Stimulated activated CD4-positive, alpha-beta T cell treated with anti-CD3 and anti-CD28 coated beads, Interleukin-15, amount 100 ng/mL, for 1 hour (primary cell): ENCODE results near the gene ENO4.

Experiments used
- DNase-seq, 2 donors: peaks; one replicate each; pipeline ENCODE4 v3.0.0-alpha.2; 2020; ENCODE audit warnings: low read depth in 1 of 2, low spot score in 1 of 2

ENO4 gene

DNA sequence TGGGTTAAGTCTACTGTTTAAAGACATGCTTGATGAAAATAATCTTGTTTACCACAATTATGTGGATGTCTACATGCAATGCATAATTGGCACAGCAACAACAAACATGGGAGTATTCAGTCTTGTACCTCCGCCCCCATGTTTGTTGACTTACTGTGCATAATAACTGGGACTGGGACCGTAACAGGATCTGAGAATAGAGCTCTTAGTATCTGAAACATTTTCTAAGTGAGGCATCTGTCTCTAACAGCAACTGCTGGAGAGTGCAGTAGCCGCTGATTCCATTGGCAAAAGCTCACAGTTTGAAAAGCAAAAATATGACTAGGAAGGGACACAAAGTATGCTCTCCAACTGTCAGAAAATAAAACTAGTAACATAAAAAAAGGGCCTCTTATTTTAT lies 61.6 kb downstream of the ENO4 start:
- no peak for DNase-seq

- DNase-seq = no peak
These were observed 62.9 kb downstream of the ENO4 start for GRCh38 chr10:116912162-116912561.

GRCh38 chr10:116913695-116914094 lies 64.4 kb downstream of the ENO4 start:
- DNase-seq = no peak

- no peak for DNase-seq
These were observed 66.0 kb downstream of the ENO4 start for GRCh38 chr10:116915340-116915739.

GRCh38 chr10:116917481-116917880 lies 68.2 kb downstream of the ENO4 start:
- DNase-seq = no peak

DNA sequence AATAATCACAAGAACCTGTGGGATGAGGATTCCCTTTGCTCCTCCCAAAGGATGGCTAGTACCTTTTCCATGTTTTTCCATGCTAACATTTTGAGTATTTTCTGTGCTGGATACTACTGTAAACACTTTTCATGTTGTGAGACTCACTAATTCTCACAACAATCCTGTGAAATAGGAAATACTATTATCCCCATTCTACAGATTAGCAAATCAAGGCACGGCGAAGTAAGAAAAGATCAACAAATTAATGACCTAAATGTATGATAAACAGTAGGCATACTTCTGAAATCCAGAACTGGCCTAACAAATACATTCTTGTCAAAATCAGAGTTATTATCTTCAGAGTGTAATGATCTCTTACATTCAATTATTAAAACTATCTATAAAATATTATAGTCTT lies 69.3 kb downstream of the ENO4 start:
- no peak for DNase-seq

DNA sequence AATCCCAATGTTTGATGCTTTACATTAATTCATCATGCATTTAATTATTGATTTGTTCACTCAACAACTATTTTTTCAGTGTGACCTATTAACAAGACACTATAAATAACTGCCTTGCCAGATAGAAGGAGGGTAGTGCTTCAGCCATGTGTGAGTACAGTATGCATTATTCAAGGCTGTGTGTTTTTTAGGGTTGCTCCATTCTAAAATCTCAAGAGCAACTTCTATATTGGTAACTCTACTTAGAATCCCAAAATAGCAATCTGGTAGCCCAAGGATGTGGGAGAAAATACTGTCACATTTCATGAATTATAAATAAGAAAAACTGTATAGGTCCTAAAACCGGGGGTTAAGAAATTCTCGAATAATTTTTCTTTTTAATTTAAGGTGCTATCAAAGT lies 69.9 kb downstream of the ENO4 start:
- DNase-seq = no peak

GRCh38 chr10:116919706-116920105 lies 70.4 kb downstream of the ENO4 start:
- no peak for DNase-seq

GRCh38 chr10:116925056-116925455 lies 75.8 kb downstream of the ENO4 start:
- DNase-seq = no peak

GRCh38 chr10:116926426-116926825 lies 77.1 kb downstream of the ENO4 start:
- no peak for DNase-seq

DNA sequence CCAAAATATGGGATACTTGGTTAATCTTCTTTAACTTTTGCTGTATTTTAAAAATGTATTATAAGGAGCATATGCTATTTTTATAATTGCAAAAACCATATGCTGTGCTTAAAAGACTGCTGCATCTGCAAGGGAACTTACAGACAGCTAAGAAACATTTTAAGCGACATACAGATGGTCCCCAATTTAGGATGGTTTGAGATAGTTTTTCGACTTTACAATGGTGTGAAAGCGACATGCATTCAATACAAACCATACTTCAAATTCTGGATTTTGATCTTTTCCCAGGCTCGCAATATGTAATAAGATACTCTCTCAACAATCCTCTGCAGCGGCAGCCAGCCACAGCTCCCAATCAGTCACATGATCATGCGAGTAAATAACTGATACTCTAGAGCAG lies 82.5 kb downstream of the ENO4 start:
- no peak for DNase-seq
